GM12878 (cell line): ENCODE data around the gene SRRM5. TPM values are rescaled to one million over a fixed set of nuclear protein-coding genes. Genes with fewer than 3 reads are reported as not detected.

Source experiments
- ATAC-seq: fragments of 200-7000 bp; cut with Tn5 transposase; 3 replicates; pipeline ENCODE4 v1.9.1; 2020; ENCODE audit warnings: mild to moderate bottlenecking, moderate library complexity
- BruUV-seq: library from RNA; stranded (reverse); fragments of 400-500 nt; replicated peaks from 2 replicates; lab custom pipeline; 2021; lab: Mats Ljungman, UMichigan
- CTCF ChIA-PET: fragments of 300-600 bp; sonication (Branson Sonifier 250); formaldehyde crosslinking; extraction: SDS; loops from one replicate; lab custom pipeline; 2021; ENCODE audit warnings: inconsistent platforms; lab: Yijun Ruan, JAX
- POLR2A ChIA-PET: fragments of 350-600 bp; formaldehyde crosslinking; extraction: SDS; loops from one replicate; lab custom pipeline; 2021; ENCODE audit warnings: inconsistent platforms; lab: Charles Lee
- RAD21 ChIA-PET: fragments of 300-600 bp; sonication (Branson Sonifier 250); formaldehyde crosslinking; loops from one replicate; lab custom pipeline; 2023; ENCODE audit warnings: antibody characterized with exemption; ENCODE audit not compliant: unreplicated experiment; lab: Charles Lee
- SMC1A ChIA-PET: fragments of 300-600 bp; sonication (Branson Sonifier 250); formaldehyde crosslinking; loops from one replicate; lab custom pipeline; 2023; ENCODE audit not compliant: unreplicated experiment, uncharacterized antibody; lab: Charles Lee
- DNase-seq: peaks from one replicate; pipeline ENCODE4 v3.0.0-alpha.2; 2011; ENCODE audit warnings: low read depth, low spot score
- FAIRE-seq: peaks from 3 replicates; lab custom pipeline; 2011; peaks lifted over from hg19 to GRCh38; lab: Jason Lieb, UNC
- H2AFZ ChIP-seq: 2 replicates; pipeline ENCODE4 v1.6.0; 2011; ENCODE audit warnings: low read depth, low read length, control low read depth; ENCODE audit not compliant: control insufficient read depth
- H3K27ac ChIP-seq: 2 replicates; pipeline ENCODE4 v1.5.1; 2011; ENCODE audit warnings: control low read depth; ENCODE audit not compliant: control insufficient read depth, insufficient read depth
- H3K27me3 ChIP-seq, 2 experiments: replicated peaks in 1 of 2; 2 replicates each; pipeline versions ENCODE4 v1.6.0 to v1.6.1; 2011; ENCODE audit warnings: low read length in 1 of 2; ENCODE audit not compliant: control insufficient read depth in 2 of 2, insufficient read depth in 2 of 2
- H3K36me3 ChIP-seq, 2 experiments: 2 replicates each; pipeline ENCODE4 v1.5.1; 2011; ENCODE audit warnings: low read length in 1 of 2; ENCODE audit not compliant: control insufficient read depth in 2 of 2, insufficient read depth in 2 of 2
- H3K4me1 ChIP-seq: 2 replicates; pipeline ENCODE4 v1.6.1; 2011; ENCODE audit warnings: mild to moderate bottlenecking, low read length, moderate library complexity, mixed read lengths; ENCODE audit not compliant: control insufficient read depth, insufficient read depth
- H3K4me2 ChIP-seq: 2 replicates; pipeline ENCODE4 v1.6.0; 2011; ENCODE audit warnings: control low read depth; ENCODE audit not compliant: control insufficient read depth, insufficient read depth
- H3K4me3 ChIP-seq: fragments of 200-600 bp; sonication (generic); 2 replicates; pipeline ENCODE4 v1.5.1; 2016
- H3K79me2 ChIP-seq: 2 replicates; pipeline ENCODE4 v1.6.0; 2011; ENCODE audit warnings: low read length; ENCODE audit not compliant: control insufficient read depth, insufficient read depth
- H3K9ac ChIP-seq: 2 replicates; pipeline ENCODE4 v1.8.0; 2011; ENCODE audit warnings: low read length, control low read depth, mixed read lengths; ENCODE audit not compliant: control insufficient read depth, insufficient read depth
- H3K9me3 ChIP-seq: replicated peaks from 3 replicates; pipeline ENCODE4 v1.5.1; 2011; ENCODE audit warnings: mild to moderate bottlenecking, low read length; ENCODE audit not compliant: control insufficient read depth, insufficient read depth
- H4K20me1 ChIP-seq: 2 replicates; pipeline ENCODE4 v1.6.0; 2011; ENCODE audit not compliant: control insufficient read depth, insufficient read depth
- FOS ChIP-seq: IDR thresholded peaks from 3 replicates; pipeline ENCODE4 v1.6.1; 2011; ENCODE audit warnings: borderline replicate concordance; ENCODE audit not compliant: insufficient read length; ENCODE audit errors: extremely low read depth
- MTA2 ChIP-seq: fragments of 450-650 bp; IDR thresholded peaks from 2 replicates; pipeline ENCODE4 v1.6.1; 2016; ENCODE audit warnings: low read depth, mild to moderate bottlenecking, moderate library complexity
- SMARCA5 ChIP-seq: fragments of 450-650 bp; IDR thresholded peaks from 2 replicates; pipeline ENCODE4 v1.6.1; 2017; ENCODE audit warnings: mild to moderate bottlenecking
- TAF1 ChIP-seq: IDR thresholded peaks from 2 replicates; pipeline ENCODE4 v1.6.1; 2011; ENCODE audit warnings: mild to moderate bottlenecking, low read depth, low read length, borderline replicate concordance
- ZSCAN29 ChIP-seq: fragments of 450-650 bp; IDR thresholded peaks from 2 replicates; pipeline ENCODE4 v1.6.1; 2017; ENCODE audit warnings: mild to moderate bottlenecking, moderate library complexity
- WGBS: methylation state at CpG from one replicate; pipeline ENCODE4 v1.1.6; 2016; ENCODE audit warnings: low lambda C conversion rate; ENCODE audit not compliant: insufficient replicate concordance, insufficient coverage; ENCODE audit errors: missing lambda C conversion rate; 5-methylcytosine and 5-hydroxymethylcytosine counted together
- in situ Hi-C: fragments of 300-500 bp; cut with MboI; formaldehyde crosslinking; loops from 9 replicates; pipeline ENCODE4 v1.14.3; 2018; ENCODE audit warnings: mixed read lengths
- intact Hi-C: fragments of 100-400 bp; cut with micrococcal nuclease; formaldehyde crosslinking; loops from one replicate; pipeline ENCODE4 v1.14.2; 2022; ENCODE audit not compliant: unreplicated experiment
- polyA plus RNA-seq, 11 experiments: library from polyadenylated mRNA; depleted of rRNA in 4 of 11; unstranded in 6 of 11; stranded (reverse) in 5 of 11; fragments of >200 nt; fragmentation: Nextera tagmentation in 4 of 11; fragmentation: Illumina TruSeq in 1 of 11; extraction: Ambion mirVana in 4 of 11; extraction: Trizol in 1 of 11; gene quantifications; 1 replicate in 1 of 11; 2 replicates in 10 of 11; pipeline versions ENCODE4 v1.2.1 to v1.2.3, GENCODE V29; 2011 to 2016; ENCODE audit warnings: inconsistent platforms in 2 of 11, missing spikeins in 2 of 11, low read depth in 1 of 11
- total RNA-seq, 4 experiments: library from RNA; depleted of rRNA in 3 of 4; stranded (reverse); fragments of >200 nt in 3 of 4; fragmentation: Illumina TruSeq in 1 of 4; extraction: Trizol in 1 of 4; gene quantifications; 2 replicates each; pipeline versions ENCODE4 v1.2.1 to v1.2.3, GENCODE V29; 2013 to 2021
- TF ChIP-seq, protein P1 (sequence below), 3 experiments: IDR thresholded peaks in 2 of 3; conservative IDR thresholded peaks in 1 of 3; 2 replicates each; pipeline ENCODE4 v1.5.1; 2011; ENCODE audit warnings: low read depth in 3 of 3, low read length in 3 of 3, mild to moderate bottlenecking in 3 of 3, control low read depth in 2 of 3, moderate library complexity in 2 of 3, inconsistent platforms in 1 of 3, mixed read lengths in 1 of 3; ENCODE audit not compliant: control insufficient read depth in 2 of 3, insufficient read depth in 1 of 3; ENCODE audit errors: extremely low read depth in 1 of 3
- TF ChIP-seq, protein P2 (sequence below): fragments of 450-650 bp; IDR thresholded peaks from 2 replicates; pipeline ENCODE4 v1.6.1; 2018; ENCODE audit warnings: mild to moderate bottlenecking, low read depth, moderate library complexity; ENCODE audit not compliant: partially characterized antibody
- TF ChIP-seq, protein P3 (sequence below): fragments of 450-650 bp; IDR thresholded peaks from 2 replicates; pipeline ENCODE4 v1.6.1; 2017; ENCODE audit warnings: borderline replicate concordance

Gene SRRM5
- total and polyA plus RNA-seq, 10 of the 15 experiments (the other 5 are each of a cell fraction or from before 2014, with no cell fraction given): 0.06 to 0.38 (median 0.24) TPM; not detected in 2

DNA sequence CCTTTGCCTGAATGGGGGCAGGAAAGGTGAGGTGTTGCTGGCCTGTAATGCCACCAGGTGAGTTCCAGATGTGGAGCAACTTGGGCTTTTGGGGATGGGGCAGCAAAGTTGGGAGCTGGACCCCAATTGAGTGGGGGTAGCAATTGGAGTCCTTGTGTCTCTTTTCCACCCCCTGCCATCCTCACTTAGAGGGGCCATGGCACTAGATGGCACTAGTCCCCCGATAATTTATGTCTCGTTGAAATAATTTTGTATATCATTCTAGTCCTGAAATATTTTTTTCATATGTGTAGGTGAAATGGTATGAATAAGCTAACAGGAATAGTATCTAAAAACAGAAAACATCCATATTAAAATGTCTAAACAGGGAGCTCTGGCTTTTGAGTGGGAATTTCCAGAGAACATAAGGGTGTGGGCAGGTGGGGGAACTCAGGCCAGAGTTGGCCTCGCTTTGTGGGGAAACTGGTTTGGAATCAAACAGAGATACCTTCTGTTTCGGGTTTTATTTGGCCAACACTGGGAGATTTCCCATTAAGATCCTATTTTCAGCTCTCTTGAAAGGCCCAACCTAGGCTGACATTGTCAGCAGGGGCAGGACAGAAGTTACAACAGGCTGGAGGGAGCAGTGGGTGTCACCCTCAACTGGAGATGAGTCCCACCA is 12.1 kb upstream of the SRRM5 start:
- intact Hi-C loops (no loop called here), in situ Hi-C loops (no loop called here)
- Histone ChIP-seq H3K4me1 (peaks cover 7% of the 10 kb centered on the region; the same call in 1 of the 2 replicates), H3K9ac (no peak overlapping the region), H3K27ac (no peak overlapping the region), H3K4me3 (no peak overlapping the region), H3K4me2 (no peak overlapping the region), H4K20me1 (no peaks in the 10 kb centered on the region), H3K9me3 (no peaks in the 10 kb centered on the region), H3K27me3 (no peaks in the 10 kb centered on the region), H2AFZ (no peak overlapping the region), H3K79me2 (peaks cover 34% of the 10 kb centered on the region), H3K36me3 (peaks cover 6 to 23% of the 10 kb centered on the region in 2 experiments; a peak in 3 of 4 replicates)
- CTCF ChIA-PET: interaction anchor here (0.6 to 1.8 kb wide), 5 partner anchors 16 to 210 kb away, joined by 3 to 7 read pairs (median 3); no protein-coding TSS in a partner anchor
- WGBS: 87% methylated on average over 4 of the region's 4 CpGs
- FAIRE-seq: no peak
- RAD21 ChIA-PET: no interaction called here
- BruUV-seq: TSS peak; percentile 28
- ATAC-seq: no peak
- TF ChIP-seq SMARCA5 (no peak), FOS (no peak), ZSCAN29 (no peak), TAF1 (no peak), MTA2 (no peak)
- TF ChIP-seq, protein P1, sequence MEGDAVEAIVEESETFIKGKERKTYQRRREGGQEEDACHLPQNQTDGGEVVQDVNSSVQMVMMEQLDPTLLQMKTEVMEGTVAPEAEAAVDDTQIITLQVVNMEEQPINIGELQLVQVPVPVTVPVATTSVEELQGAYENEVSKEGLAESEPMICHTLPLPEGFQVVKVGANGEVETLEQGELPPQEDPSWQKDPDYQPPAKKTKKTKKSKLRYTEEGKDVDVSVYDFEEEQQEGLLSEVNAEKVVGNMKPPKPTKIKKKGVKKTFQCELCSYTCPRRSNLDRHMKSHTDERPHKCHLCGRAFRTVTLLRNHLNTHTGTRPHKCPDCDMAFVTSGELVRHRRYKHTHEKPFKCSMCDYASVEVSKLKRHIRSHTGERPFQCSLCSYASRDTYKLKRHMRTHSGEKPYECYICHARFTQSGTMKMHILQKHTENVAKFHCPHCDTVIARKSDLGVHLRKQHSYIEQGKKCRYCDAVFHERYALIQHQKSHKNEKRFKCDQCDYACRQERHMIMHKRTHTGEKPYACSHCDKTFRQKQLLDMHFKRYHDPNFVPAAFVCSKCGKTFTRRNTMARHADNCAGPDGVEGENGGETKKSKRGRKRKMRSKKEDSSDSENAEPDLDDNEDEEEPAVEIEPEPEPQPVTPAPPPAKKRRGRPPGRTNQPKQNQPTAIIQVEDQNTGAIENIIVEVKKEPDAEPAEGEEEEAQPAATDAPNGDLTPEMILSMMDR (IDR thresholded peaks at IDR 0.05 in 2 of 3, conservative IDR thresholded peaks at IDR 0.05 in 1 of 3; ENCODE audit: control insufficient read depth in 2 of 3, extremely low read depth in 1 of 3, insufficient read depth in 1 of 3, low read depth in 3 of 3, low read length in 3 of 3): peak in 1 of 3 experiments; percentile 6; a peak in 1 of 6 replicates
- TF ChIP-seq, protein P2, sequence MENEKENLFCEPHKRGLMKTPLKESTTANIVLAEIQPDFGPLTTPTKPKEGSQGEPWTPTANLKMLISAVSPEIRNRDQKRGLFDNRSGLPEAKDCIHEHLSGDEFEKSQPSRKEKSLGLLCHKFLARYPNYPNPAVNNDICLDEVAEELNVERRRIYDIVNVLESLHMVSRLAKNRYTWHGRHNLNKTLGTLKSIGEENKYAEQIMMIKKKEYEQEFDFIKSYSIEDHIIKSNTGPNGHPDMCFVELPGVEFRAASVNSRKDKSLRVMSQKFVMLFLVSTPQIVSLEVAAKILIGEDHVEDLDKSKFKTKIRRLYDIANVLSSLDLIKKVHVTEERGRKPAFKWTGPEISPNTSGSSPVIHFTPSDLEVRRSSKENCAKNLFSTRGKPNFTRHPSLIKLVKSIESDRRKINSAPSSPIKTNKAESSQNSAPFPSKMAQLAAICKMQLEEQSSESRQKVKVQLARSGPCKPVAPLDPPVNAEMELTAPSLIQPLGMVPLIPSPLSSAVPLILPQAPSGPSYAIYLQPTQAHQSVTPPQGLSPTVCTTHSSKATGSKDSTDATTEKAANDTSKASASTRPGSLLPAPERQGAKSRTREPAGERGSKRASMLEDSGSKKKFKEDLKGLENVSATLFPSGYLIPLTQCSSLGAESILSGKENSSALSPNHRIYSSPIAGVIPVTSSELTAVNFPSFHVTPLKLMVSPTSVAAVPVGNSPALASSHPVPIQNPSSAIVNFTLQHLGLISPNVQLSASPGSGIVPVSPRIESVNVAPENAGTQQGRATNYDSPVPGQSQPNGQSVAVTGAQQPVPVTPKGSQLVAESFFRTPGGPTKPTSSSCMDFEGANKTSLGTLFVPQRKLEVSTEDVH: no peak
- TF ChIP-seq, protein P3, sequence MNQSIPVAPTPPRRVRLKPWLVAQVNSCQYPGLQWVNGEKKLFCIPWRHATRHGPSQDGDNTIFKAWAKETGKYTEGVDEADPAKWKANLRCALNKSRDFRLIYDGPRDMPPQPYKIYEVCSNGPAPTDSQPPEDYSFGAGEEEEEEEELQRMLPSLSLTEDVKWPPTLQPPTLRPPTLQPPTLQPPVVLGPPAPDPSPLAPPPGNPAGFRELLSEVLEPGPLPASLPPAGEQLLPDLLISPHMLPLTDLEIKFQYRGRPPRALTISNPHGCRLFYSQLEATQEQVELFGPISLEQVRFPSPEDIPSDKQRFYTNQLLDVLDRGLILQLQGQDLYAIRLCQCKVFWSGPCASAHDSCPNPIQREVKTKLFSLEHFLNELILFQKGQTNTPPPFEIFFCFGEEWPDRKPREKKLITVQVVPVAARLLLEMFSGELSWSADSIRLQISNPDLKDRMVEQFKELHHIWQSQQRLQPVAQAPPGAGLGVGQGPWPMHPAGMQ: no peak
- SMC1A ChIA-PET: interaction anchor here (0.7 to 1.4 kb wide), 2 partner anchors 26 to 31 kb away, joined by 3 to 6 read pairs; no protein-coding TSS in a partner anchor
- no peak for DNase-seq
- POLR2A ChIA-PET: interaction anchor here (0.6 to 1.1 kb wide), 2 partner anchors 19 to 25 kb away, joined by 3 to 11 read pairs; partner anchors contain the start of gene XRCC1
